ENCODE data around the gene PBX3.

DNA sequence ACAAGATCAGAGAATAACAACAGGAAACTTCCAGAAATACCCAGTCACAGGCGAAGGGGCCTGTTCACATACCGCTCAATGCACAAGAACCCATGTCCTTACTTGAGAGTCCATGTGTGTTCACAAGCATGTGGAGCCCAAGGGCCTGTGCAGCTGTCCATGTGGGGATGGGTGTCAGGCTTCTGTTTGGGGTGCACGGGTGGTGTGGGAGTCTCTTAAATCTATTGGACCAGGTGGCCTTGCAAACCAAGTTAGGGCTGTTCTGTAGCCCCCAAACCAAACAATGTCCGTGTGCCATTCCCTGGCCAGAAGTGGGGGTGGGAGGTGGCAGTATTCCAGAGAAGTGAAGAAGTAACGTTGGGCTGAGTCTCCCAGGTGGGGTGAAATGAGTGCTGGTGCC lies 222.3 kb downstream of the PBX3 start:
- TF ChIP-seq, protein P1, sequence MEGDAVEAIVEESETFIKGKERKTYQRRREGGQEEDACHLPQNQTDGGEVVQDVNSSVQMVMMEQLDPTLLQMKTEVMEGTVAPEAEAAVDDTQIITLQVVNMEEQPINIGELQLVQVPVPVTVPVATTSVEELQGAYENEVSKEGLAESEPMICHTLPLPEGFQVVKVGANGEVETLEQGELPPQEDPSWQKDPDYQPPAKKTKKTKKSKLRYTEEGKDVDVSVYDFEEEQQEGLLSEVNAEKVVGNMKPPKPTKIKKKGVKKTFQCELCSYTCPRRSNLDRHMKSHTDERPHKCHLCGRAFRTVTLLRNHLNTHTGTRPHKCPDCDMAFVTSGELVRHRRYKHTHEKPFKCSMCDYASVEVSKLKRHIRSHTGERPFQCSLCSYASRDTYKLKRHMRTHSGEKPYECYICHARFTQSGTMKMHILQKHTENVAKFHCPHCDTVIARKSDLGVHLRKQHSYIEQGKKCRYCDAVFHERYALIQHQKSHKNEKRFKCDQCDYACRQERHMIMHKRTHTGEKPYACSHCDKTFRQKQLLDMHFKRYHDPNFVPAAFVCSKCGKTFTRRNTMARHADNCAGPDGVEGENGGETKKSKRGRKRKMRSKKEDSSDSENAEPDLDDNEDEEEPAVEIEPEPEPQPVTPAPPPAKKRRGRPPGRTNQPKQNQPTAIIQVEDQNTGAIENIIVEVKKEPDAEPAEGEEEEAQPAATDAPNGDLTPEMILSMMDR (IDR thresholded peaks at IDR 0.05) = no peak
- TF ChIP-seq POLR2A (IDR thresholded peaks at IDR 0.05) = no peak
